CD4-positive, alpha-beta T cell treated with Interleukin-17A for 4 hours (primary cell): ENCODE data around the gene SIGLECL1.

Source experiments
- DNase-seq: peaks from one replicate; pipeline ENCODE4 v3.0.0-alpha.2; 2020; ENCODE audit warnings: mixed read lengths

The SIGLECL1 gene

DNA sequence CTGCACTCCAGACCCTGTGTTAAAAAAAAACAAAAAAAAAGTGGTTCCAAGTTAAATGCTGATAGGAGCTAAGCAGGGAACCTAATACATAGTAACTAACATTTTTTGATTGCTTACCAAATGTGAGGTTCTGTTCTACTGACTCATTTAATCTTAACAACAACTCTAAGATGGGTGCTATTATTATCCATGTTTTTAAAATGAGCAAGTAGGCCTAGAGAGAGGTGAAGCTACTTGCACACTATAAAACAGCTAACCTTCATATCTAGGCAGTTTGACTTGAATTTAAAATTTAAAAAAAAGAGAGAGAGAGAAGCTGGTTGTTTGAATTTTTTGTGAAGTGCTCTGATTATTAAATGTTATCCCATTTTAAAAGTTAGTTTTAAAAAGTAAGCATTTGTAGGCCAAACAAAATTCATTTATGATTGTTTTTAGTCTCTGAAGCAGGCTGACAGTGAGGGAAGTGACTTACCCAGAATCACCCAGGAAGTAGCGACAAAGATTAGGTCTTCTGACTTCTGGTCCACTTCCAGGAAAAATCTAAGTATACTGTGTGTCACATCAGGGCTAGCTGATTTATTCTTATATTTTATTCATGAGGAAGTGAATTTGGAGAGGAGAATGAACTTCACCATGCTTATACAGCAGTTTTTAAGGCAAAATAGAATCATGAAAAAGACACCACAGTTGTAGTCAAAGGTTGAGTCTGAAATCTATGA is 2.4 kb downstream of the SIGLECL1 start:
- no peak for DNase-seq

DNA sequence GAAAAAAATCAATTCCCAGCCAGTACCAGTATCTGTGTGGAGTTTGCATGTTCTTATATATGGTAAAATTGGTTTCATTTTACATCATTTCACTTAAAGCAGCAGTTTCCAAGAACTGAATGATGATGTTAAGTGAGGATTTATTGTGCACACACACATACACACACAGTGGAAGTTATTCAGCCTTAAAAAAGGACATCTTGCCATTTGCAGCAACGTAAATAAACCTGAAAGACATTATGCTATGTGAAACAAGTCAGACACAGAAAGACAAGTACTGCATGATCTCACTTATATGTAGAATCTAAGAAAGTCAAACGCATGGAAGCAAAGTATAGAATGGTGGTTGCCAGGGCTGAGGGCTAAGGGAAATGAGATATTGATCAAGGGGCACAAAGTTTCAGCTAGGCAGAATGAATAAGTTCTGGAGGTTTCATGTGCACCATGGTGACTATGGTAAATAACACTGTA is 5.3 kb downstream of the SIGLECL1 start:
- DNase-seq, result no peak

DNA sequence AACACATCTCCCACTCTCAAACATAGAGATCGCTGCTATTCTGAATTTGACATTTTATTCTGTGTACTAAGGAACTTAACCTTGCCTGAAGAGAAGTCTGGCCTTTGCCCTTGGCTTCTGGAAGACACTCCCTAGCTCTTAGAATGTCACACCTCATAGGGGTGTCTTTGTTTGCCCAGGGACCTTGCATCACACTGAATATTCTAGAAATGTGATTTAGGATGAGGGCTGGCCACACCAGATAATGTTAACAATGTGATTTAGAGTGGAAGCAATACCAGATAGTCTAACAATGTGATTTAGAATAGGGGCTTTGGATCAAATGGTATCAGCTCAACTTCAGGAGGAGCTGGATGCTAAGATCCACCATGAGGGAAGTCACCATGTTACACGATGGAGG is 6.6 kb downstream of the SIGLECL1 start:
- no peak for DNase-seq

DNA sequence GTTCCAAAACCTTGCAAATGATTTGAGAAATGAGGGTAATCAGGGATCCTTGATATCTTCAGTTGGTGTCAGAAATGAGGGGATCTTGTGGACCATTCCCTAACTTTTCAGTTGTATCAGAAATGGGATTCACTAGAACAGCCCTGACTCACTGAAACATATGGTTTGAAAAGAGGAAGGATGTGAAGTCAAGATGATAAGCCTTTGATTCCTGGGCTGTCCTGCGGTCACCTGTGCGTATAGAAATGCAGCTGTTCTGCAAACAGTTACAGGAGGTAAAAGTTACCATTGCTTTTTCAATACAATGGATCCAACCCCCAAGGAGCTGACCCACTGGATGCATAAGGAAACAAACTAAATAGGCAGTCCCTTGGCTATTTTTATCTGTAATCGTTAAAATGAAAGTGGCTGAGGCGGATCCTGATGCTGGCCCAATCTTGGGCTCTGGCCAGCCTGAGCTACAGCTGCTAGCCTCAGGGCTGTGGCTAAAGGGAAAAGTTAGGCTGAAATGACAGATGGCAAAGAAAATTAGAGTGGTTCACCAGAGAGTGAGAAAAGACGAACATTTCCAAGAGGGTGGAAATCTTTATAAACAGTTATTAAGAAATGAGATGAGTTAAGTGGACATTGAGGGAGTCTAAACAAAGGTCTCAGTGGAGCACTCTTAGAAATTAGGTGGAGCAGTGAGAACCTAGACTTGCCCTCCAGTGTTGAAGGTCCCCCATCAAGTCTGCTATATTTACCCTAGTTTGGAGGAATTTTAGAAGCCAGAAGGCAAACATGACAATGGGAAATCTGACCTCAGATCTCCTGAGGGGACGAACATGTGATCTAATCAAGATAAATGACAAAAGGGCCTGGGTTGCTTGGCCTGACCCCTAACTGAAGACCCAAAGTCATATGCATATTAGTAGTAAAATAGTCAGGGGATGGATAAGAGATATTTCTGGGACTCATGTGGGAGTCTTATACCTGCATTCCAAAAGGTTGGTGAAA is 7.6 kb downstream of the SIGLECL1 start:
- no peak for DNase-seq

DNA sequence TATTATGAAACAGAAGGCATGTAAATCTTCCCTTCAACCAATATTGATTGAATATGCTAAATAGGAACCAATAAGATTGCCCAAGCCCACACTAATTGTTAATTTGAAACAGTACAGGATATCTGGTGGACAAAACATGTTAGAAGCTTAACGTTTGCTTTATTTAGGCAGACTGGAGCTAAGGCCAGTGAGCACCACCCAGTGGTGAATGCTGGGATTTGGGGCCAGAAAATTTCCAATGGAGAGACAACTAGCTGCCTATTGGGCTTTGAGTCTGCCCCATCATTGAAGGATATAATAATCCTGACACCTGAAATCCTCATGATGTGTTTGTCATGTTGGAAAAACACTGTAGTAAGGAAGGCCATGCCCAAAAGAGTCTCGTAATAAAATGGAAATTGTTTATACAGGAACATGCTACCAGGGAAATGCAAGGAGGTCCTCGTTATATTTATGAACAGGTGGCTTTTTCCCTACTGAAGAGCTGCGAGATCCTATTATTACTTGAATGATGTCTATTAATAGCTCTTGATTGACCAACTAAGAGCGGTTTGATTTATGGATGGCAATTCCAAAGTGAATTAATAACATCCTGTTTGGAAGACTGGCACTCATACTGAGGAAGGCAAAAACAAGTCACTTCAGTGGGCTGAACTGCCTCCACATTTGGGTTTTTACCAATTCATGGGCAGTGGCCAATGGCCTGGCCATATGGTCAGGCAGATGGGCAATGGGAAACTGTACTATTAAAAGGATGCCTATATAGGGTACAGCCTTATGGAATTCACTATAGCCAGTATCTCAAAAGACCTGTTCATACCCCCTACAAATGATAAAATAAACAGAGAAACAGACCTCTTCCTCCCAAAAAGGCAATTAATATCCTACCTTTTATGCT is 8.7 kb downstream of the SIGLECL1 start:
- DNase-seq, result peak; percentile 29

DNA sequence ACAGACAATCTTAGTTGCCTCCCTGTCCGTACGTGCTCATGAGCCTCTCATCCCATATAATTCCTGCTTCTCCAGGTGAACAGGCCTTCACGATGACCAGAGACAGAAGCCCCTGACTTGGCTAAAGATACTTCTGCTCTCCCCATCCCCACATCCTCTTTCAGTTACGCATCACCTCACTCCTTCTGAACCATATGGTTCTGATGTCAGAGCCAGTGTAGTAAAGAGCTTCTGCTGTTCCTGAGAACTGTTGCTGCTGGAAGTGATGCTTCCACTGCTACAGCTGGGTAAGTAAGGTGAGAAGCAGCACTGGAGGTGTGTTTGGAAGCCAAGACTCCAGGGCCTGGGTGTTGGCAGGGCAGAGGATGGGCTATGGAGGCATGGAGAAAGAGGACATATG is 12.9 kb downstream of the SIGLECL1 start:
- DNase-seq, result no peak

DNA sequence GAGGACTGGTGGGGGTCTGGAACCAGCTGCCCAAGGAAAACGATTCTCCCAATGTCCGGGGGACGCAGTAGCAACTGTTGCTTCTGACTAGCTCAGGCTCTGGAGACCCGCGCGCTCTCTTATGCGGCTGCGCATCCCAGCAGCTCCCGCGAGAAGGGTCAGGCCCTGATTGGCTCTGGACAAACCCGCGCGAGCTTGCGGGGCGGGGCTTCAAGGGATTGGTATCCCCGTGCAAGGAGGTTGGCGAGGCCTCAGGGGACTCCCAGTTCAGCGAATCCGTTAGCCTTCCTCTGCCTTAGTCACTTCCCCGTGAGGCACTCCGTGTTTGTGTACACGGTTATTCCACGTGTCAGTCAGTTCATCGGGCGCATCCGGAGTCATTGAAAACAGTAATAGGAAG is 20.2 kb downstream of the SIGLECL1 start:
- DNase-seq, result no peak

DNA sequence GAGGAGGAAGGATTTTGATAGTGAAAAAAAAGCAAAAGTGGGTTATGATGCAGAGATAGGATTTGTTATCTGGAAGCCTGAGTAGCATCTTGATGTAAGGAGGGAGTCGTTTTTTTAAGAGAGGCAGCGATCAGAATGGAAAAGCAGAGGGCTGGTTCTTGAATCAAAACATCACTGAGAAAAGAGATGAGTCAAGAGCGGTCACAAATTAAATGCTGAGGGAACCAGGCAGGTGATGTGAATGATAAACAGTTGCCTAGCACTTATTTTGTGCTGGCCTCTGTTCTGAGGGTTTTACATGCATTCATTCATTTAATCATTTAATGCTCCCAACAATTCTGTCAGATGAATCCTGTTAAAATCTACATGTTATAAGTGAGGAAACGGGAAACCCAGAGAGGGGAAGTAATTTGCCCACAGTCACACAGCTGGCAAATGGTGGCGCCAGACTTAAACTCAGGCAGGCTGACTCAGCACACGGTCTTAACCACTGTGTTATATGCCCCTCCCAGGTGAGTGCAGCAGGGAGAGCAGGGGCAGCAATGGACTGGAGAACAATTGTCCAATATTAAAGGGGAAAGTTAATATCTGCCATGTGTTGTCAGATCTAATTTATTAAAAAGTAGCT is 21.4 kb downstream of the SIGLECL1 start:
- DNase-seq, result peak; percentile 51

DNA sequence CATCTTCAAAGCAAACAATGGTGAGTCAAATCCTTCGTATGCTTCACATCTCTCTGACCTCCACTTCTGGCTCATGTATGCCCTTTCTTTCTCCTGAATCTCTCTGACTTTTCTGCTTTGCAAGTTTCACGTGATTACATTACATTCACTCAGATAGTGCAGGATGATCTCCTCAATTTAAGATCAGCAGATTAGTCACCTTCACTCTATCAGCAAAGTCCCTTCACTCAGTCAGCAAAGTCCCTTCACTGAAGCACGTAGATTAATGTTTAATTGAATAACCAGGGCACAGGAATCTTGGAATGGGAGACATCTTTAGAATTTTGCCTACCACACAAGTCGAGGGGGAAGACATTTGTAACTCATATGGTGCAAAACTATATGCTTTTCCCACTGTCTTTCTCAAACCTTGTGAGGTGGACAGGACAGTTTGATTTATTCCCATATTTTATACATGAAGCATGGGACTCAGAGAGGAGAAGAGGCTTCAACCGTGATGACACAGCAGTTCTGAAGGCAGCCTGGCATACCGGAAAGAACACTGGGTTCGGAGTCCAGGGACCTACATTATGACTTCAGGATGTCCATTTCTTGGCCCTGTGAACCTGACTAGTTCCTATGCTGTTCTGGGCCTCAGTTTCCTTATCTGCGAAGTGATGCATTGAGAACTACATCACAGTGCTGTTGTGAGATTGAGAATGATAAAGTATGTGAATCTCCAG is 23.3 kb downstream of the SIGLECL1 start:
- no peak for DNase-seq

DNA sequence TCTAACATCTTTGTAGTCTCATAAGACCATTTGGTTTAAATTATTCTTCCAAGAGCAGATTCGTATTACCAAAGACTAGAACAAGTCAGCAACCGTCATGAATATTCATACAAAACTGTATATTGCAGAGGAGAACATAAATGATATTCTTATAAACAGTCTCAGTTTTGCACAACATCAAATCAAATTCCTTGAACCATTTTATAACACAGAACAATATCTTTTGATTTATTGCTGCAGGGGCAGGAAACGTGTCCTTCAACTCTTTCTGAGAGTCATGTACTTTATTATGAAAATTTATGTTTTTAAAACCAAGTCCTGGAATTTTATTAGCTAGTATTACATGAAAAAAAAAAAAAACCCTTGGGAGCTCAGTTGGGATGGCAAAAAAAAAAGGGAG is 26.2 kb downstream of the SIGLECL1 start:
- no peak for DNase-seq

DNA sequence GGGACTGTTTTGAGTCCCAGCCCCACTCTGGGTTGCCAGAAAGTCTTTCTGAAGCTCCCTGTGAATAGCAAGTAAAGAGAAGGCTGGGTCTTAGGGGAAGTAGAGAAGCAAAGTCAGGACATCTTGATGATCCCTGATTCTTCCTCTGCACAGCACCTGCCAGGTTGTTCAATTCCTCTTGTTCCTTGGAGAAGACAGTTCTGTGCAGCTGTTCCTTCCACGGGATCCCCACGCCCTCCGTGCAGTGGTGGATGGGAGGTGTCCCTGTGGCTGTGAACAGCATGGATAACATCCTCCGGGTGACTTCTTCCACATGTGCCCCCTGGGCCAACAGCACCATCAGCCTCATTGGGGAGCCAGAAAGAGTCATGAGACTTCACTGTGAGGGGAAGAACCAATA is 31.5 kb downstream of the SIGLECL1 start:
- no peak for DNase-seq

DNA sequence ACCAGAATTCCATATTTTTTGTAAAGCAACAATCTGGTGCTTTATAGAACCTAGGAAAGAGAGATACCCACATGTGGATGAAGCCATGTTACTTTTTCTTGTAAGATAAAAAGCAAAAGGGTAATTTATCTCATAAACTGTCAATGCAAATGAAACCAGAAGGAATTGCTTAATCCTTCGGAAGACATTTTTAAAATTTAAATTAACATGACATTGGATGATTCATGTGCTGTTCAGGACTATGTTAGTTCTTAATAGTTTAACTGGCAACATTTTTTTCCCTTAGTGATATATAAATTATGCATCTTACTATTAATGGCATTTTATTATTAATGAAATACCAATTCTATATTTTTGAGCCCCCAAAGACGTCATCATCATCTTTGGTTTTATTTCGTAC is 34.8 kb downstream of the SIGLECL1 start:
- DNase-seq, result no peak

DNA sequence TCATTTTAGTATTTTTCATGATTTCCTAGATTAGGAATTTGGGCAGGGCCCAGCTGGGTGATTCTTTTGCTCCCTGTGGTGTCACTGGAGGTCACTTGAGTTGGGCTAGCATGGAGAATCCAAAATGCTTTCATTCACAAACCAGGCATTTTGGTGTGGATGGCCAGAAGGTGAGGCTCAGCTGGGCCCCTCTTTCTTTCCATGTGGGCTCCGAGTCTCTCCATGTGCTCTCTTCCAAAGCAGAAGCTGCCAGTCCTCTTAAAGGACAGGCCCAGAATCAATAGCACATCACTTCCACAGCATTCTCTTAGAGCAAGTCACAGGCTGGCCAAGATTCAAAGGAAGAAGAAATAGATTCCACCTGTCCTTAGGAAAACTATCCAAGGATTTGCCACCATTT is 38.8 kb downstream of the SIGLECL1 start:
- no peak for DNase-seq

DNA sequence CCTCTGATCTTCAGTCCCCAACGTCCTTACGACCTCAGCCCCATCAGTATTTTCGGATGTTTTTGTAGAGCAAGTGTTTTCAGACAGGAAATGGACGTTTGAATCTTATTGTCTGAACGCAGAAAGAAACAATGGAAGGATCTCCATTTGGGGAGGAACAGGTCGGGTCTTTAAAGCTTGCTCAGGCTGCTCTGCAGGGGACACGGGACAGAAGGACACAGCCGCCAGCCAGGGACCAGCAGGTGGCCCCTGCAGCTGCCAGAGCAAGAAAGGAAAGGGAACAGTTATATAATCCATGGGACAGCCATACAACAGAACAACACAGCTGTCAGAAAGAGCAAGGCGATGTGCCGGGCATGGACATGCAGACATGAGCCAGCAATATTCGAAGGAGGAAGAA is 42.1 kb downstream of the SIGLECL1 start:
- DNase-seq, result no peak

DNA sequence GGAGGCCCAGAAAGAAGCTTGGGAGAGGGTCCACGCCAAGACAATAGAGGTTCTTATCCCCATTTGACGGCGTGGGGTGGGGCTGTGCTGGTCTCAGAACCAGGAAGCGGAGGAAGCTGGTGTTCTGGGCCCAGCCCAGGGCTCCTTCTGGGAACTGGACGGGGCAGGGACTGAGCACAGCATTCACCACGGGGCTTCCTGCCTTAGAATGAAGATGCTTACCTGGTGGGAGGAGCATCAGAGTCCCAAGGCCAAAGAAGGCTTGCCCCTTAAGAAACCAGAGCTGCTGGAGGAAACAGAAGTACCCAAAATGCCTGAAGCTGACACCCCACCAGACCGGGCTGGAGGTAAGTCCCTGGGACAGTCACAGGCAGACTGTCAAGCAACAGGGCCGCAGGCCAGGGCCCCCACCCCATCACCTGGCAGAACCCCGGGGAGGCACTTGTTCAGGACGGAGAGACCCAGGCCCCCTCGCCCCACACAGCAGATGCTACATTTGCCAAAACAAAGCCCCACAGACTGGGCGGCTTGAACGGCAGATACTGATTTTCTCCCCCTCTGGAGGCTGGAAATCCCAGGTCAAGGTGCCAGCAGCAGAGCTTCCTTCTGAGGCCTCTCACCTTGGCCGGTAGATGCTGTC is 42.8 kb downstream of the SIGLECL1 start:
- DNase-seq, result no peak

DNA sequence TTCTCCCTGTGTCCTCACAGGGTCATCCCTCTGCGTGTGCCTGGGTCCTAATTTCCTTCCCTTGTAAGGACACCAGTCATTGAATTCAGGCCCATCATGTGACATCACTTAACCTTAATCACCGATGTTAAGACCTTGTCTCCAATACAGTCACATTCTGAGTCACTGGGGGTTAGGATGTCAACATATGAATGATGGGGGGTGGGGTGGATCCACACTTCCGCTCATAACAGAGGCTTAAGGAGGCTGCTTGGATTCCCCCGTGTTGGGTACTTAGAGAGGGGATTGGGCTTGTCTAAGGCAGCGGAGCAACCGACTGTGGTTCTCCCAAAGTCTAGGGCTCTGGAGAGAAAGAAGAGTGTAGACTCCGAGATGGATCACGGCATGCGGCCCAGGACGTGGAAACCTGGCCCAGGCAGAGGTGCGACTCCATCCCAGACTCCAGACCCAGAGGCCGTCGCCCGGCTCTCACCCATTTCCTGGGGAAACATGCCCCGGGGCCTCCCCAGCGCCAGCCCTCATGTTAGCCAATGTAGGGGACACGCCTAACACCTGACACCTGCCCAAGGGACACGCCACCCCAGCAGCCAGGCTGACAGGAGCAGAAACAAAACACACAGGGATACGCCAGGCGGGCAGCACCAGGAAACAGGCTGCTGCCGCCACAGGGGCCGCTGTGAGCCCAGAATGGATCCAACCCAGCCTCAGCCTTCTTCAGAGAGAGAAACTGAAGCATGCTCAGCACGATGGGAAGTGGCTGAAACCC is 43.5 kb downstream of the SIGLECL1 start:
- no peak for DNase-seq

DNA sequence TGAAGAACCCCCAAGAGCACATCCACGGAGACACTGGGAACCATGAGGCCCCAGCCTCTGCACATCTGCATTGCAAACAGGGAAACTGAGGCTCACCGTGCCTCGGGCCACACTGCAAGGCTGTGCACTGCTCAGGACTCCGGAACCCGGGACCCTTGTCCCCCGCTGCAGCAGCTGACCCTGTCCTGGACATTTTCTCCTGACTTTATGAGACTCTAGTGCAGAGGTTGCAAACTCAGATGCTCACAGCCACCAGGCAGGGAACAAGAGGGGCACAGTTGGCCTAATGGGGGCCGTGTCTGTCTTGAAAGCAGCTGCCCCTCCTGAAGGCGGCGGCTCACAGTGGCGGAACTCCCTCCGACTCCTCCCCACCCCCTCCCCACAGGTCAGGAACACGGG is 44.1 kb downstream of the SIGLECL1 start:
- DNase-seq, result no peak

DNA sequence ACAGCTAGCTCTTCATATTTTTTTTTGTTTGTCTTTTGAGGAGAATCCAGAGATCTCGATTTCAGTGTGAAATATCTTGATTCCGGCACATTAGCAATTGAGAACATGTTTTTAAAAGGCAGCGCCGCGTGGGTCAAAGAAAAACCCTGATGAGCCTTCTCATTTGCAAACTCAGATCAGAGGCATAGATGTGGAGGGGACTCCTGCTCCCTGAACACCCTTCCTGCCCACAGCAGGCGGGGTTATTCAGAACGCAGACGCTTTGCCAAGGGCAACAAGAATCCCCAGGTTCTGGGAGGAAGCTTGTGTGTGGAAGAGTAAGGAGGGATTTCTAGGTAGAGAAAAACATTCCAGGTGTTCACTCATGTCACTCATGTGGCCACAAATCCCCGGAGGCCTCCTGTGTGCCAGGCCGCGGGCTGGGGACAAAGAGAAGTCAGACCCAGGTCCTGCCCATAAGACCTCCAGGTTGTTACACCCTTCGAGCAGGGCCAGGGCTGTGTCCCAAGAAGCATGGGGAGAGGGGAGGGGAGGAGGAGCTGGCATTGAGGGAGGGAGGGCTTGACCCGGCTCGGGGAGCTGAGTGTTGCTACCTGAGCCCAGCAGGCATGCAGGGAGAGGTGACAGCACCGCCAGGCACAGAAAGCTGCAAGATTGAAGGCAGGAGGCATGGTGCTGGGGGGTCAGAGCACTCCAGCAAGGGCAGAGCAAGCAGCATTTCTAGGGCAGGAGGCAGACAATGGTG is 44.7 kb downstream of the SIGLECL1 start:
- DNase-seq, result no peak

DNA sequence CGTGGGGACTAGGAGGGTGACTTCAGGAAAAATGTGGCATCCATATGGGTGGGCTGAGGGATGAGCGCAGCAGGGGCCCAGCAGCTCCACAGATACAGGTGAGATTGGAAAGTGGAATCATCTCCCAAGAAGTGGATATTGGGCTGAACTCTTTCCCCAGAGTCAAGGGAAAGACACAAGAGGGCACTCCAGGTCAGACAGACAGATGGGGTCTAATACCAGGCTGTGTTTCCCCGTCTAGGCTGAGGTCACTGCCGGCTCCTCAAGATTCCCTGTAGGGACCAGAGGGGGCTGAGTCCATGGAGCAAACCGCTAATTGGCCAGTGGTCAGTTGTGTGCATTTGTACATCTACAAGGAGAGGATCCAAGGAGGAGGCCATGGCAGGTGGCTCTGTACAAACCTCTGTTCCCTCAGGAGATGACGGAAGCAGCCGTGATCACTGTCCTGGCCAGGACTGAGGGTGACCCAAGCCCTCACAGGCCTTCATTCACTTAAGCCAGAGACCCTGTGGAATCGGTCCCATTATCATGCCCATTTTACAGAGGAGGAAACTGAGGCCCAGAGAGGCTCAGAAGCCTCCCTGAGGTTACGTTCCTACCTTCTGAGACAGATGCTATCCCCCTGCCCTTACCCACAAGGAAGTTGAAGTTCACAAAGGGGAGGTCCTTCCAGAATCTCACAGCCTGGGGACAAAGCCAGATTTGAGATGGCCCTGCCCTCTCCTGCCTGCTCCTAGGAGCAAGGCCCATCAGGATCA is 45.6 kb downstream of the SIGLECL1 start:
- DNase-seq, result no peak
